Measurements from ENCODE around the gene TC2N.
"Not testable (repeated sequence)": the region's sequence is repeated elsewhere in the genome, so short reads cannot be mapped to it uniquely, and the experiment has no call there.

TC2N gene

GRCh38 chr14:91888641-91889476, 21.5 kb upstream of the TC2N start:
- no peak for DNase-seq

DNA sequence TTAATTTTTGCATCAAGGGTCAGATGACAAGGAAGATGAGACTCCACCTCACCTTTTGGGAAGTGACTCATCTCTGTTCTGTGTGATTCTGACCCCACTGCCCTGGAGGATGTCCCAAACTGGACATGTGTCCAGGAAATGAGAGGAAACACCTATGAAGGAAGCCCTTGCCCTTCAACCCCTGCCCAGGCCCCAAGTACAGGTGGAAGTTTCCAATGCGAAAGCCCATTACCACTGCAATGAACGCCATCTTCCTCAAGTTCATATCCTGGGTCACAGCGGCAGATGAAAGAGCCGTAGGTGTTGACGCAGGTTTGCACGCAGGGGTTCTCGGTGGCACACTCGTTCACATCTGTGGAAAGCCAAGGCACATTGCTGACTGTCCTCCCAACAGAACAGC, 19.6 kb upstream of the TC2N start:
- no peak for DNase-seq

DNA sequence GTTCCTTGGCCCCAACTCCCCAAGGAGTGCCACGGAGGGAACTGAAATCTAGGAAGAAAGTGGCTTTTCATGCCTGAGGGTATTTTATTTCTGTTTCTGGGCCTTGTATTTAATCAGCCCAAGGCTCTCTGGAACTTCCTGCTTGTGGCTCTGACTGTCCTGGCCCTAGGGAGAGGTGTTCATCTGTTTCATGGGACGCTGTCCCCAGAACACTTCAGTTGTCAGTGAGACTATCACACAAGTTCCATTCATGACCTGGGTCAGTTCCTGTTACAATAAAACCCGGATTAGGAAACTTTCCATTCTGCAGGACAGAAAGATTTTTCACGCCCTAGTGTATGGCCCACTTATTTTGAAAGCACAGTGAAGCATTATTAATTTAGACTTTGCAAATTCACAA, 18.5 kb upstream of the TC2N start:
- no peak for DNase-seq

- no peak for DNase-seq
Measured at GRCh38 chr14:91885113-91885712, 17.9 kb upstream of the TC2N start.

GRCh38 chr14:91884664-91885063, 17.3 kb upstream of the TC2N start:
- DNase-seq, result no peak

GRCh38 chr14:91883753-91884152, 16.4 kb upstream of the TC2N start:
- no peak for DNase-seq

- no peak for DNase-seq
Measured at GRCh38 chr14:91882776-91883175, 15.4 kb upstream of the TC2N start.

DNA sequence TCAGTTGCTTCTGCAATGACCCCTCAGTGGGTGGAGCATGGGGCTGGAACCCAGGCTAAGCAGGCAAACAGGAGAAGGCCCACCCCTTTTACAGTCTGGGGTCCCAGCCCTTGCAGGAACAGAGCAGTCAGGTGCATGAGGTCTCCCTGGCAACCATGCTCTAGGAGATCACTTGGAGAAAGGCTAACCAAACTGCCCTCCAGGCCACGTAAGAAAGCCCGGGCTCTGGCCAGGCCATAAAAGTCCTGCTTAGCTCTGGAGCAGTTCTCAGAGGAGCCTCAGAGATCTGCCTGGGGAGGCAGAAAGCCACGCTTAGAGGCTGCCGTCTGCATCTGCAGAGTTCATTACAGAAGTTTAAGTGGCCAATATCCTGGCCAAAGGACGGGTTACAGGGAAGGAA, 15.0 kb upstream of the TC2N start:
- no peak for DNase-seq

- DNase-seq, result no peak
Measured at GRCh38 chr14:91879196-91879595, 11.9 kb upstream of the TC2N start.

DNA sequence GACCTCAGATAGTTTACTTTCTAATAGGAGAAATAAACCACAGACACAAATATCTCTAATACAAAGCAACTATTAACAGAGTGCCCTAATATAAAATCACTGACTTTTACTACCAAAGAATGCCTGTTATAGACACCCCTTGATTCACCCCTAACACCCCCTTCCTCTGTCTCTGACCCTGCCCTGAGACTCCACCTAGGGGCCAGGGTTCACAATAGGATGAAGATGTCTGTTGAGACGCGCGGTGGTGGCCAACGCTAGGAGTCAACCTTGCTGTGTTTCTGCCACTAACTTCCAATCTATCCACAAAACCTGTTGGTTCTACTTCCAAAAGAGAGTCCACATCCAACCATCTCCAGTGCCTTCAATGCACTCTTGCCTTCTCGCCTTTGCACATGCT, 10.9 kb upstream of the TC2N start:
- DNase-seq, result no peak

DNA sequence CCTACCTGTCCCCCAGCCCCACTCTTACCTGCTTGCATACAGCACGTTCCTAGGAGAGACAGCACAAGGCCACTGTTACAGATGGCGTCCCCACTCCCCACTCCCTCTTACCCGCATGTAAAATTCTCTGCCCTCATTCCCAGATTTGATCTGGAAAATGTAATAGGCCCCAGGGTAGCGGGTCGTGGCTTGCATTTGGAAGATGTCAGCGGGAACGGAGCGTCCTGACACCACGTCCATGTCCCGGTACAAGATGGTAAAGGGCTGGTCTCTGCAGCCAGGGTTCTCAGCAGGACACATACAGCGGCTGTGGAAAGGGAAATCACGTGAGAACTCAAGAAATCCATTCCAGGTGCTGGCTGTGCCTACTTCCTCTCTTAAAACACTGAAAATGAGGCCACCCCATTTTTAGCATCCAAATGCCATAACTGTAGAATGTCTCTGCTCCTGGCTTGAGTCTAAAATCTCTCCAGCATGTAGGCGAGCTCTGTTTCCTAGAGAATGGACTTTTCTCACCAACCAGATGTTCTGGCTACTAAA, 10.1 kb upstream of the TC2N start:
- no peak for DNase-seq

DNA sequence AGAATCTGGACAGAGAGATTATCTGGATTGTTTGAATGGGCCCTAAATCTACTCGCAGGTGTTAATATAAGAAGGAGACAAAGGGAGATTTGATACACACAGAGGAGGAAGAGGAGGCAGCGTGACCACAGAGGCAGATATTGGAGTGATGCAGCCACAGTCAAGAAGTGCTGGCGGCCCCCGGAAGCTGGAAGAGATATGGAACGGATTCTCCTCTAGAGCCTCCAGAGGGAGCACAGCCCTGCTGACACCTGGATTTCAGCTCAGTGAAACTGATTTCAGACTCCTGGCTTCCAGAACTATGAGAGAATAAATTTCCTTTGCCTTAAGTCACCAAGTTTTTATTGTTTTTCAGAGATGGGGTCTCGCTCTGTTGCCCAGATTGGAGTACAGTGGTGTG, 9.2 kb upstream of the TC2N start:
- DNase-seq, result no peak

DNA sequence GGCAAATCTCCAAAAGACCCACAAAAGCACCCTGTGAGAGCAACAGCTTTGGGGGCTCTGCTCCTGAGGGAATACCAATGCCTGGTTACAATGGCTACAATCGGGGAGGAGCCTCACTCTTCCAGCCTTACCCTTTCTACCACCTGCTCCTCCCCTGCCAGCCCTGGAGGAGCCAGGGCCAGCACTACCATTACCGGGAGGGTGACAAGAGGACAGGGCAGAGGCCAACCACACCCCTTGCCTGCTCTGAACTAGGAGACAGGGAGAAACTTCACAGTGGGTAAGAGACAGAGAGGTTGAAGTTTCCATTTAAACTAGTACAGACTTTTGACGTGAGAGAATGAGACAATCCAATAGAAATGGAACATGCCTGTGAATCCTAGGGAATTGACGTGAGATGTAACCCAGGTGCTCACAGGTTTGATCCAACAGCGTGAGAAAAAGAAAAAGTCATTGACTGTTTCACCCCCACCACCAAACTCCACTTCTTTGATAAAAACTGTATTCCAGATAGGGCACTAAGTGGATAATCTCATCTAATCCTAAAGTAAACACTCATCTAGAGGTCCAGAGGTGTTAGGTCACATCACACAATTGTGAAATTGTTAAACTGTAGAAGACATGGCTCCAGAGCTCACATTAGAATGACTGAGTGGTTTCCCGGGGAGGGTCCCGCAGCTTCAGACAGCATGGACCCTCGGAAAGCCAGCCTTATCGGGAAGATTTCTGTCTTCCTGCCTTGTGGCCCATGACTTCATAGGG, 8.4 kb upstream of the TC2N start:
- no peak for DNase-seq

DNA sequence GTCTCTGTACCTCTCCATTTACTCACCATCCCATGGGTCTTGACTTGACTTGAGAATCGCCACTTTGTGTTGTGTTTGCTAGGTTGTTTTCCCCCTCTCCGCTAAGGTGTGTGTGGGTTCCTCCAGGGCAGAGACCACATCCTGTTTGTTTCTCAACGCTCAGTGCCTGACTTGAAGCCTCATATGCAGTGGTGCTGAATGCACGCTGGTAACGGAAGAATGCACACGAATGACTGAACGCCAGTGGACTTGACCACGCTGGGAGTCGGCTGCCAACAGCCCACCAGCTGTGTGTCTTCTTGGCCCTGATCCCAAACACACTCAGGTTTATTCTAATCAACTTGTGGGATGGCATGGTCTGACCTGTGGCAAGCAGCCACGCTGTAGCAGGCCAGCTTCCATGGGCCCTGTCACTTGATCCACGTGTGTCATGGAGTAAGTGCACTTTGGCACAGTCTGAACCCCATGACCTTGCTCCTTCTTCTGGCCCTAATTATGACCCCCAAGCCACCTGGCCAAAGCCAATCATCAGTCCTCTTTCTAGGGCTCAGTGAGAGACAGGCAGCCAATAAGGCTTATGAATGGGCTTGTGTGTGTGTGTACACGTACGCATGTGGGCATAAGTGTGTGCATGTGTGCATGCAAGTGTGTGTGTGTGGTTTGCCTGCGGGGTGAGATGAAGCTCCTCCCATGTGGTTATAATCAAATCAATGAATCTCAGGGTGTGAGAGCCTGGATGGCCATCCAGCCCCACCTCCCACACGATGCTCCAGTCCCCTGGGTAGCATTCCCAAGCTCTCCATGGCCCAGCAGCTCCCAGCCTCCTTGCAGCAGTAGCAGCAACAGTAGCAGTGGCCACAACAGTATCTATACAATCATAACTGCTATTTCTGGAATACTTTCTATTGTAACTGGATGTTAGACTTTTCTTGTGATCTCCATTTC, 6.4 kb upstream of the TC2N start:
- no peak for DNase-seq

- DNase-seq, result no peak
Measured at GRCh38 chr14:91872517-91873470, 5.5 kb upstream of the TC2N start.

DNA sequence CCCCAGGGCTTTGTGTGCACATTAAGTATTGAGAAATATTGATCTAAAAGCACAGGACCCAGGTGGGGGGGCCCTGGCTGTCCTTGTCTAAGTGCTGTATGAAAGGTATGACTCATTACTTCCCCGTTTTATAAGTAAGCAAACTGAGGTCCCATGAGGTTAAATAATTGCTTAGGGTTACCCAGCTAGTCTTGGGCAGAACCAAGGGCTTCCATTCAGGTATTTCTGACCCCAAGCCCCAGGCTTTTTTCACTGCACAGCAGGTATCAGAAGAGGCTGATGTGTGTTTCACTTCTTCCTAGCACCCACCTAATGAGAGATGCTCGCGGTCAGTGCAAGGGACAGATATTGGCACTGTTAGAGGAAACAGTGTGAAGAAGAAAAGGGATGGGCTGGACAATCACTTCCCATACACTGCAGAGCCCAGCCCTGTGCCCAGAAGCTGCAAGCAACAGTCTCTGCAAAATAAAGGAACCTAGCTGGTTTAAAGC, 4.7 kb upstream of the TC2N start:
- DNase-seq, result no peak

DNA sequence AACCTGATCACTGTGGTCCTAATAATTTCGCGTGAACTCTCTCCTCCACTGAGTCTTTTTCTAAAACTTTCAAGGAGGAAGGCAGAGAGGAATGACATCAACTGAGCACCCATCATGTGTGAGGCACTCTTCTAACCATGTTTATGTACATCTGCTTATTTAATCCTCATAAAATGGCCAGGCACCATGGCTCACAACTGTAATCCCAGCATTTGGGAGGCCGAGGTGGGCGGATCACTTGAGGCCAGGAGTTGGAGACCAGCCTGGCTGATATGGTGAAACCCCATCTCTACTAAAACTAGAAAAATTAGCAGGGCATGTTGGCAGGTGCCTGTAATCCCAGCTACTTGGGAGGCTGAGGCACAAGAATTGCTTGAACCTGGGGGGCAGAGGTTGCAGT, 4.1 kb upstream of the TC2N start:
- not testable (repeated sequence) for DNase-seq

DNA sequence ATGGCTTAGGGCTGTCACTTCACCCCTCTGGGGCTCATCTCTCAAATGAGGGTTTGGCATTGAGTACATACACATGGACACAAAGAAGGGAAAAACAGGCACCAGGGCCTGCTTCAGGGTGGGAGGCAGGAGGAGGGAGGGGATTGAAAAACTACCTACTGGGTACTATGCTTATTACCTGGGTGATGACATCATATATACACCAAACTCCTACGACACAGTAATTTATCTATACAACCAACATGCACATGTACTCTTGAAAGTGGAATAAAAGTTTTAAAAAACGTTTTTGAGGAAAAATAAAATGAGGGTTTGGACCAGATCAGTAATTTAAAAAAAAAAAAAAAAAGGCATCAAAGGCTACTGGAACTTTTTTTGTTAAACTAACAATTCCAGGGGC, 3.6 kb upstream of the TC2N start:
- no peak for DNase-seq

DNA sequence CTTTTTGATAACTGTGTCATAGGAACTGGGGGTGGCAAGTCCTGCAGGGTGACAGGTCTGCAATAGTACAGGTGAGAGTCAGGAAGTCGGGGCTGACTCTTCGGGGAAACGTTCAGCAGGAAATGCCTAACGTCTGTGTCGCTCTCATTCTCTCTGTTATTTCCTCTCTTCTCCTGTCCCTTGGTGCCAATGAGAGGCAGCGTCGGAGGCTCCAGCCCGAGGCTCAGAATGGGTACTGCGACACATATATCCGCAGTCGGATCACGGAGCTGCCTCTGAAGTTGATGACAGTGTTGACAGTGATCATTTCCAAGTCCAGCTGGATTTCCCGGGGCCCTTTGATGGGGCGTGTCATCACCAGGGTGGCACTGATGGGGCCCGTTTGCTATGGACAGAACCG, 2.7 kb upstream of the TC2N start:
- DNase-seq, result no peak

- DNase-seq, result no peak
Measured at GRCh38 chr14:91869556-91869955, 2.2 kb upstream of the TC2N start.
